Right ventricle myocardium superior (tissue), 1 donor: ENCODE results near the gene SYK. TPM values are rescaled to one million over a fixed set of nuclear protein-coding genes. Genes with fewer than 3 reads are reported as not detected.
A peak's percentile ranks its signal among the peaks of the same experiment; 100 is the strongest.
"Not testable (repeated sequence)": the region's sequence is repeated elsewhere in the genome, so short reads cannot be mapped to it uniquely, and the experiment has no call there.

ENCODE experiments used
- ATAC-seq: fragments of 200-7000 bp; cut with Tn5 transposase; one replicate; pipeline ENCODE4 v1.9.1; 2020; ENCODE audit warnings: mild to moderate bottlenecking; ENCODE audit not compliant: poor library complexity
- DNase-seq: peaks from one replicate; pipeline ENCODE4 v3.0.0-alpha.2; 2020
- intact Hi-C: fragments of 100-400 bp; cut with DNase I; formaldehyde crosslinking; loops from one replicate; pipeline ENCODE4 v1.11.2; 2022
- total RNA-seq: library from RNA; stranded (reverse); fragmentation: NEBNext Ultra II Directional; extraction: Animal tissue kit (Norgen Biotek cat#: 25700); gene quantifications from one replicate; pipeline ENCODE4 v1.2.1, GENCODE V29; 2021
- donor health status: DM: no; HTN: yes; CAD: no; lungs with severe emphysema.

SYK gene
- total RNA-seq, 1 donor from 2014 or later = 6.5 TPM

GRCh38 chr9:90793024-90793423 lies 8.6 kb upstream of the SYK start:
- intact Hi-C loops, ATAC-seq: not testable (repeated sequence)

GRCh38 chr9:90793729-90794128 lies 7.9 kb upstream of the SYK start:
- intact Hi-C loops = no loop called here
- DNase-seq = no peak
- ATAC-seq = no peak

More at GRCh38 chr9:90793024-90793423, 8.6 kb upstream of the SYK start:
- not testable (repeated sequence) for DNase-seq

DNA sequence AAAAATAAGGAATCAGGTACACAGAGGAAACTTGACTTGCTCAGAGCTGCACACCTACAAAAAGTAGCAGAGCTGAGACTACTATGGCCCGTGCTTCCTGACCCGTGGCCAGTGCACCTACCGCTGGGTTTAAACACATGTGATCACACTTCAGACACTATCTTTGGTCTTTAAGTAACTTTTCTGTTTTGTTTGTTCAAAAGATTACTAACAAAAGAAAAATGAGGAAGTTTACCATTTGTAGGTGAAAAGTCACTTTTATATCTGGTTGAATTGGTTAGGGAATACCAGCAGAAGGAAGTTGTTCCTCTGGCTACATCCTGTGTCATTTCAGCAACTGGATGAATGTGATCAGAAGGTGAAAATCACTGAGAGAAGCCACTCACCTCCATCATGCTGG lies 6.5 kb upstream of the SYK start:
- intact Hi-C loops = no loop called here
- ATAC-seq (no peak), DNase-seq (no peak)

DNA sequence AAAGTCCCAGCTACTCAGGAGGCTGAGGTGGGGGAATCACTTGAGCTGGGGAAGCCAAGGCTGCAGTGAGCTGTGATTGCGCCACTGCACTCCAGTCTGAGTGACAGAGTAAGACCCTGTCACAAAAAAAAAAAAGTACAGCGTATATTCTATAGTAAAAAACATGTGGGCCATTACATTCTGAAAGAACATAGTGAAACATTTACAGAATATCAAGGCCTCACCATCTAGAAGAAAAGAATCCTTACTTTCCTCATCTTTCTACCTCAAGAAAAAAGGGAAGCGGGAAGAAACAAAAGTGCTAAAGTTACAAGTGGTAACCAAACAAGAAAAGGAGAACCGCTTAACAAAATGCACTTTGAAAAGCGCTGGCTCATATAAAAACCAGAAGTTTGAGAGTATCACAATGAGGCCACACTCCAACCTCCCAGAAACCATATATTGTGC lies 5.7 kb upstream of the SYK start:
- DNase-seq = no peak
- ATAC-seq = no peak
- intact Hi-C loops = no loop called here

DNA sequence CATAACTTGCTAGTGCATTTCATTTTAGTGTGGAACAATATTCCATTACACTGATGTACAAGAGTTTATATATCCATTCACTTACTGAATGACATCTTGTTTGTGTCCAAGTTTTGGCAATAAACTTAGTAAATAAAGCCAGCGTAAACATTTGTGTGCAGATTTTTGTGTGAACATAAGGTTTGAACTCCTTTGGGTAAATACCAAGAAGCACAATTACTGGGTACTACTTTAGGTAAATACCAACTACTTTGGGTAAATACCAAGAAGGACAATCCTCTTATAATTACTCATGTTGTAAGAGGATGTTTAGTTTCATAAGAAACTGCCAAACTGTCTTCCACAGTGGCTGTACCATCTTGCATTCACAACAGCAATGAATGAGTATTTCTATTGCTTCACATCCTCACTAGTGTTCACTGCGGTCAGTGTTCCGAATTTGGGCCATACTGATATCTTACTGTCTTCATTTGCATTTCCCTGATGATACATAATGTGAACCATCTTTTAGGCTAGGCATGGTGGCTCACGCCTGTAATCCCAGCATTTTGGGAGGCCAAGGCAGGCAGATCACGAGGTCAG lies 2.3 kb upstream of the SYK start:
- no peak for ATAC-seq
- DNase-seq = no peak
- intact Hi-C loops = no loop called here

- ATAC-seq (peak; percentile 60), DNase-seq (no peak)
- intact Hi-C loops = no loop called here
Observed at GRCh38 chr9:90801973-90802322, 329 bp downstream of the SYK start.

DNA sequence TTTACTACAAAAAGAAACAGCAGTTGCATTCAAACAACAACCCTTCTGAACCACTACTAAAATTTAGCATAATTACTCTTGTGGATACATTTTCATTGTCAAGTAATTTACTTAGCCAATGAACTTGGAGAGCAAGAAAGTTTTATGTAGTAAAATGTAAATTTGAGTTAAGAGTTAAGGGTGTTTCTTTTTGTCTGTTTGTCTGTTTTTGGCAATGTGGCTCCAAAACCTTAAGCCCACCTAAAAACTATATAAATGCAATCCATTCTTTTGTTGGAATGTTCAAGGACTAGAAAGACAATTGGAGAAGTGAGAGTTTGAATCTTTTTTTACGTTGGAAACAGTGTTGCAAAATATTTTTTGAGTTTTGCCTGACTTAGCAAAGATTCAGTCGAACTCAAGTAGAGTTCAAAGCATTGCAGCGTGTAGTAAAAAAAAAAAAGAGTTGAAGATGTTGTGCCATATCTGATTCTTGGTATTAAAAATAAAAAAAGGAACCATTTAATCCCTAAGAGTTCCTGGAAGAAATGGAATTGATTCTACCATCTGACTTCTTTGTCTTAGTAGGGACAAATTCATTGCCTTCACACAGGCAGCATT lies 867 bp downstream of the SYK start:
- ATAC-seq = peak; percentile 51
- intact Hi-C loops = no loop called here
- no peak for DNase-seq

- DNase-seq (no peak), ATAC-seq (no peak)
- intact Hi-C loops = no loop called here
Observed at GRCh38 chr9:90803860-90804593, 2.4 kb downstream of the SYK start.

- DNase-seq (no peak), ATAC-seq (no peak)
- intact Hi-C loops = no loop called here
Observed at GRCh38 chr9:90805006-90805996, 3.7 kb downstream of the SYK start.

DNA sequence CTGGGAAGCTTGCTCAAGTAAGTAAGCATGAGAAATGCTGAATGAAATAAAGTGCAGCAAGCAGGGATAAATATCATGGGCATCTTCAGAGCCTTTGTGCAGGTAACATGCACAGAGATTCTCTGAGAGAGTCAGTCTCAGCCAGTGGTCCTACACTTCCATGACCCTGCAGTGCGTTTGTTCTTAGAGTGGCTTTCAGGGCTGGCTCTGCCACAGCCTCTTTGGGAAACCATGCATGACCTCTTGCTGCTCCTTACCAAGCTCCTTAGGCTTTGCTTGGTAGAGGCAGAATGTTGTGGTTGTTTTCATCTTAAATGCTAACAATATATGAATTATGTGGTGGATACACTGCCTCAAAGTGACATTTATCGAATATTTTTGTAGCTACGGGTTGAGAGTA lies 5.4 kb downstream of the SYK start:
- intact Hi-C loops = no loop called here
- ATAC-seq (no peak), DNase-seq (no peak)

DNA sequence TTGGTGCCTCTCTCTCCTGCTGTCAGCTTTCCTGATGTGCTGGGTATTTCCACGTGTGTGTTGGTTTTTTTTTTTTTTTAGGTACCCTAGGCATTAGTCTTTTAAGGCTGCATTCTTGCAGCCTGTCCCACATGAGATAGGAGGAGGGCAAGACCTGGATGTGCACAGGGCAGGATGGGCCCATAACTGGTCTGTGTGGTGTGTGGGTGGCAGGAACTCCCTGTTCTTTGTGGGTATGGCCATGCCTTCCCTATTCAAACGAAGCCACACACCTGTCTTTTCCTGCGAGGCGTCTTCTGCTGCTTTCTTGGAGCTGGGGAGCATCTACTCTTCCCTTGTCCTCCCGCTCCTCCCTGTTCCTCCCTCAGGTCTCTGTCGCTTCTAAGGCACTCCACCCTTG lies 6.8 kb downstream of the SYK start:
- intact Hi-C loops = no loop called here
- ATAC-seq = no peak

GRCh38 chr9:90808890-90809685 lies 7.5 kb downstream of the SYK start:
- intact Hi-C loops = no loop called here
- ATAC-seq = peak; percentile 27

More for the DNA sequence above, 6.8 kb downstream of the SYK start:
- no peak for DNase-seq

GRCh38 chr9:90810691-90811090 lies 9.1 kb downstream of the SYK start:
- no peak for ATAC-seq
- intact Hi-C loops = no loop called here
- DNase-seq = no peak

More at GRCh38 chr9:90808890-90809685, 7.5 kb downstream of the SYK start:
- DNase-seq = no peak

DNA sequence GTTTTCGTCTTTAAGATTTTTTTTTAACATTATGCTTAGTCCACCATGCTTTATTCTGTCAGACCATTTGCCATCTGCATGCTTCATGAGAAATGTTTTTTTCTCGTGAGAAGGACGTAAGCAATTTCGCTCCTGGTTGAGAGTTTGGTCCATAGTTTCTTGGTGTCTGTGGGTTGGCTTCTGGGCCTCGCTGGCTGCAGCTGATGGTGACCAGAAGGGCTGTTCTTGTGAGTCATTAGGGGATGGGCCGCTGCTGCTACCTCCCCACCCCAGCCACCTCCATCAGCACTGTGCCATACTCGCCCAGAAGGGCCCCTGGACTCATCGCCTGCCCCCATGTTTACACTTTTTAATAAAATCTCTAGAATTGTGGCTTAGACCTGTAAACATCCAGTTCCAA lies 11.4 kb downstream of the SYK start:
- no peak for ATAC-seq
- no peak for DNase-seq
- intact Hi-C loops = no loop called here

DNA sequence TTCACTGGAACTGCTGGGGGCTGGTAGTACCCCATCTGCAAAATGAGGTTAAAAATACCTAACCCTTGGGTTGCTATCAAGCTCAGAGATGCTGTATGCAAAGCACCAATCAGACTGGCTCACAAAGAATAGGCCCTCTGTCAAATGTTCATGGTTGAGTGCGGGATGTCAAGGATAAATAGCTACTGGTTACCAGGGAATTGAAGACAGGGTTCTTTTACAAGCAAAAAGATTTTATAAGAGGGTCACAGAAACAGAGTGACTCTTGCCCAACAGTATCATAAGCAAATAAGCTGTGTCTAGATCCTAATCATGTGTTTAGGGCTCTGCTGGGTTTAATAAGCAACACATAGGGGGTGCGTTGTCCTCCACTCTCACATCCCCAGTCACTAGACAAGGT lies 11.9 kb downstream of the SYK start:
- DNase-seq = no peak
- intact Hi-C loops = no loop called here
- no peak for ATAC-seq

DNA sequence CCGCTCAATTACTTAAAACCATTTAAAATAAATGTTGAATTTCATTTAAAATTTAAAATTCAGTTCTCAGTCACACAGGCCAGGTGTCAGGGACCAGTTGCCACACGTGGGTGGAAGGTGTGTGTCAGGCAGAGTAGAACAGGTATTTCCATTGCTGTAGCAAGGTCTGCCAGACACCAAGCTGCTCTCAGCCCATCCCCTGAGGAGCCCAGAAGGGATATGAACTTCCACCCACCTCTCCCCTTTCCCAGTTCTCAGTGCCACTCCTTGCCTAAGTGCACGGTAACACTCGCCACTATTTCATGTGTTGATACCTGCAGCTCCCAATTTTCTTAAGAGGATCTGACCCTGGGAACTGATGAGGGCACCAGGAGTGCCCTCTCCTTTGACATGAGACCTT lies 12.7 kb downstream of the SYK start:
- ATAC-seq (no peak), DNase-seq (no peak)
- intact Hi-C loops = no loop called here

DNA sequence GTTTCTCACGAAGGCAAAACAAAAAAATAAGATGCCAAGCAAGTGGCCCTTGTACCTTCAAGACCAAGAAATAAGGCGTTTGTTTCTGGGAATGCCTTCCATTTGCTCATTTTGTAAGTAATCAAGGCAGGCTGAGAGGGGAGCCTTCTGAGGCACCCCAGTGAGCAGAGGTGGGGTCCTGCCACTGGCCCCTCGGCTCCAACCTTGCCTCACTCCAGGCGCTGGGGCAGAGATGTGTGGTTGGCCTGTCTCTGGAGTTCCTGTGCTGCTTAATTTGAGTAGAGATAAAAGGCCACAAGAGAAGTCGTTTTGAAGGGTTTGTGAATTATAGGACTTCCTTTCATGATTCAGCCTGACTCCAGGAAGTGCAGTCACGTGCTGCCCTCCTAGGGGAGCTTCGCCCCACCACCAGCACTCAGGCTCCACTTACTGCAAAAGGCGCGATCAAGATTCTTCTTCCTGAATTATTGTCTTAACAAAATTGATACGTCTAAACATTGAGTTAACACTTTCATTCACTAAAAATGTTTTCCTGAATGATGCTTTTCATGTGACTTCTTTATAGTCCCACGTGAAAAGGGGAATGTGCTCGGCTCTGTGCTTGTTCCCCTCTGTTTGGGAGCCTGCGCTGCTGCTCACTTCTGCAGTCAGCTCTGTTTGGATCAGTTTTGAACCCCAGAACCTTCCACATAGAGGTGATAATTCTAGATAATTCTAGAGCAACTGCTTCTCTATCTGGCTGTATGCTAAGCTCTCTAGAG lies 13.7 kb downstream of the SYK start:
- ATAC-seq = peak; percentile 69
- intact Hi-C loops = no loop called here
- peak; percentile 64 for DNase-seq

GRCh38 chr9:90815944-90816357 lies 14.3 kb downstream of the SYK start:
- intact Hi-C loops = no loop called here
- DNase-seq (no peak), ATAC-seq (no peak)
